Left colon (tissue), 2 donors: ENCODE data around the gene MAPK8. TPM values are rescaled to one million over a fixed set of nuclear protein-coding genes. Genes with fewer than 3 reads are reported as not detected.

Experiments used
- ATAC-seq: fragments of 200-7000 bp; cut with Tn5 transposase; one replicate; pipeline ENCODE4 v1.9.1; 2020; ENCODE audit warnings: mild to moderate bottlenecking, moderate library complexity
- DNase-seq, 2 donors: peaks; one replicate each; pipeline ENCODE4 v3.0.0-alpha.2; 2020
- intact Hi-C, 2 donors: fragments of 100-400 bp; cut with DNase I in 1 of 2; cut with micrococcal nuclease in 1 of 2; formaldehyde crosslinking; loops; one replicate each; pipeline versions ENCODE4 v1.11.2 to v1.14.0; 2022; cut with DNase I, micrococcal nuclease
- total RNA-seq, 2 donors: library from RNA; stranded (reverse); fragmentation: NEBNext Ultra II Directional; extraction: Animal tissue kit (Norgen Biotek cat#: 25700); gene quantifications; one replicate each; pipeline ENCODE4 v1.2.1, GENCODE V29; 2021
- donor health status: DM: no; HTN: no; CAD: no.
- donor health status: DM: yes; HTN: yes; CAD: no.

MAPK8 gene
- total RNA-seq, 2 donors from 2014 or later = 43.1 to 50.9 TPM

DNA sequence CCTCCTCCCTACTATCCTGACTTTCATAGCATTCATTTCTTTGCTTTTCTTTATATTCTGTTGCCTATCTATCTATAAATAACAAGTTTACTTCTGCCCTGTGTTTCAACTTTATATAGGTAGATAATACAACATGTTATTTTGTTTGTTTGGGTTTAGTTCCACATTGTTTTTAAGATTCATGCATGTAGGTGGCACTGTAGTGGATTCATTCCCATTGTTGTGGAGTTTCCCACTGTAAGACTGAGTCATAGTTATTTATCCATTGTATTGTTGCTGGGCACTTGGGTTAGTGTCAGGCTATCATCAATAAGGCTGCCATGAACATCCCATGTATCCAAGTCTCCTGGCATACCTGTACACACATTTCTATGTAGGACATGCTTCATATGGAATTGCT, 170.7 kb downstream of the MAPK8 start:
- intact Hi-C loops = no loop called here
- ATAC-seq (no peak), DNase-seq (no peak)

DNA sequence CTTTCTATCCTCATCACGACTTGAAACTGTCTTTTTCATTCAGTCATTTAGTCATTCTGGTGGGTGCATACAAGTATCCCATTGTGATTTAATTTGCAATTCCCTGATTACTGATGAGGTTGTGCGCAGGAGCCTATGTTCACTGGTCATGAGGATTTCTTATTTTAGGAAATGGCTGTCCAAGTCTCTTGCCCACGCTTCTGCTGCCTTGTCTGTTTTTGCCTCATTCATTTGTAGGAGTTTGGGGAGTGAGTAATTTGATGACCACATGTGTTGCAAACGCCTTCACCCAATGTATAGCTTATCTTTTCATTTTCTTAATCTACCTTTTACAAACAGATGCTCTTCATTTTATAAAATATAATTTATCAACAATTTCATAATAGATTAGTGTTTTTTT, 171.1 kb downstream of the MAPK8 start:
- DNase-seq (no peak), ATAC-seq (no peak)
- intact Hi-C loops = no loop called here

DNA sequence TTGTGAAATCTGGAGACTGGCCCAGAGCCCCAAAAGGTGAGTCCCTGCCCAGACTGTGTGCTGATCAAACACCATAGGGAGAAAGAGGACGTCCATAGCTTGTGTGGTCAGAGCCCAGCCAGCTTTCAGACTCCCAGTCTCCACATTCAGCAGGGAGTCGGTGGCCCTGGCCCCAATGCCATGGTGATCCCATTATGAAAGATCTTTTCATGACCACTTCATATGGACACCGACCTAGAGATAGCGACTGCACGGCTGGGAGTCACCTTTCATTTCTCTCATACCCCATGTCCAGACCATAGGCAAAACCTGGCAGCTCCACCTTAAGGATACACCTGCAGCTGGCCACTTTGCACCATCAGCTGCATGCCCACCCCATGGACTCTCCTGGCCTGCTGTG, 172.0 kb downstream of the MAPK8 start:
- ATAC-seq (no peak), DNase-seq (no peak)
- intact Hi-C loops = no loop called here

DNA sequence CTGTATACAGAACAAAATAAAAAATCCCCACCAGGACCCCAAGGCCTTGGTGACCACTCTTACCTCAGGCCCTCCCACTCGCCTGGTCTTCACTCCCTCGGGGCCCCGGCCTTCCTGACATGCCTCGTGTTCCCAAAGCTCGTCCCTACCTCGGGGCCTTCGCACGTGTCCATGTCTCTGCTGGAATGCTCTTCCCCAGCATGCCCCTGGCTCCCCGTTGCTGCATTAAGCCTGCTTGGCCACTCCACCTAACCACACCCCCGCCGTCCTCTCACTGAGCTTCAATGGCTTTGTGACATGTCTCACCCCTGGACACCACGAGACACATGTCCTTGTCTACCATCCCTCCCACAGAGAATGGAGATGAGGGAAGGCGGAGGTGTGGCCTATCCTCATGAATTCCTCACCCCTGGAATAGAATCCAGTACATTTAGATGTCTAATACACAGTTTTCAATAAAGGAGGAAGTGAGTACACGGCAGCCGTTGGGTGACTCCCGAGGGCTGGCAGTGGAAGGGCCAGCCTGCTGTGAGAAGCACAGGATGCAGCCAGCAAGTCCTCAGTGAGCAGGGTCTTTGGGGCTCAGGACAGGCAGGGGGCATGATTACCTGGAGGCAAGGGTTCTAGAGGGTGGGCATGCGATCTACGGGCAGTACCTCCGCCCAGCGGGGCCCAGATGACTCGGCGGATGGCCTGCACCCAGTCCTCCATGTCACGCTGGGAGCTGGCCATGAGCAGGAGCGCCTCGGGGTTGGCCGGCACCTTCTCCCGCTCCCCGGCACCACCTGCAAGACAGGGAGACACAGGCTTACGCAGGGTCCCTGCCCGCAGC, 172.7 kb downstream of the MAPK8 start:
- ATAC-seq = no peak
- intact Hi-C loops = no loop called here
- no peak for DNase-seq

DNA sequence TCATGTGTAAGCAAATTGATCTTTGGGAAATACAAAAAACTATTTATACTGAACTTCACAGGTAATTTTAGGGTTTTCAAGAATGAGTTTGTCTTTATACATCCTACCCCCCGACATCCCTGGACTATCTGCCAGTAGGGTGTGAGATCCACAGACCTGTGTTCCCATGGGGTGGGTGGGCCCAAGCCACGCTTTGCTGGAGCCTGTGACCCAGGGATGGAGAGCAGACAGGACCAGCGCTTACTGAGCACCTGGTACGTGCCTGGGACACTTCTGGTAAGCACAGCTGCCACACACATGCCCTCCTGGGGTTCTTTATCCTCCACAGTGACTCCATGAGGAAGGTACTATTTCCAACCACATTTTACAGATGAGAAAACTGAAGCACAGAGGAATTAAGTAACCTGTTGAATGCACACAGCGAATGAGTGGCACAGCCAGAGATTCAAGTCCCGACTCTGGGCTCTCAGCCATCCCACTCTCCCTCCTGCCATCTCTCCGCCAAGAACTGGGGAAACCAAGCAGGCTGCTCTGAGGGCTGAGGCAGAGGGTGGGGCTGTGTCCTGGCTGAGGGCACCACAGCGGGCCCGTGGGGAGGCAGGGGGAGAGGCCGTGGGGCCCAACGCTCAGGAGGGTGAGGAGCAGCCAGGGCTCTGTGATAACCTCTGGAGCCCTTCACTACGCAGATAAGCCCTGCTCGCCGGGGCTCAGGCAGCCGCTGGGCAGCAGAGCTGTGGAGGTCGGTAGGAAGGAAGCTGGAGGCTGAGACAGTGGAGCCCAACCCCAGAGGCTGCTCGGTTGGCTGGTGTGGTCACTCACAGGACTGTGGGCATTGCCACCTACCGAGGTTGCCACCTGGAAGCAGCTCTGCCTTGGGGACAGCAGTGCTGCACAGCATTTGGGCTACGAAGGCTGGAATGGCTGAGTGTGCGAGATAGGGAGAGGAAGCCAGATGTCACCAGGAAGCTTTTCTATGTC, 174.2 kb downstream of the MAPK8 start:
- DNase-seq (no peak), ATAC-seq (no peak)

DNA sequence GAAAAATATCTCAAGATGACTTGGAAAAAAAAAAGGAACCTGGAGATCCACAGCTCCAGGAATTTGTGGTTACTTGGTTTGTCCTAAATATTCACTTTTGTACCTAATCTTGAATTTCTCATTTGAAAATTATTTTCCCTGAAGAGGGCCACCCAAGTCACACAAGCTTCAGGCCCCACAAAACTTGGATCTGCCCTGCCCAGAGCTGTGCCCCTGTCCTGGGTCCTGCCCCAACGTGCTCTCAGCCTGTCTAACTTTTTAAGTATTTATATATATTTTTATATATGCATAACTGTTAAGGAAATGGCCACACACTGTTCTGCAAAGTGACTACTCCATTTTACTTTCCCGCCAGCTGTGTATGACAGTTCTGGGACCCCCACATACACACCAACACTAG, 174.9 kb downstream of the MAPK8 start:
- ATAC-seq (no peak), DNase-seq (no peak)
- intact Hi-C loops = no loop called here

More for the DNA sequence above, 174.2 kb downstream of the MAPK8 start:
- intact Hi-C loops = no loop called here

DNA sequence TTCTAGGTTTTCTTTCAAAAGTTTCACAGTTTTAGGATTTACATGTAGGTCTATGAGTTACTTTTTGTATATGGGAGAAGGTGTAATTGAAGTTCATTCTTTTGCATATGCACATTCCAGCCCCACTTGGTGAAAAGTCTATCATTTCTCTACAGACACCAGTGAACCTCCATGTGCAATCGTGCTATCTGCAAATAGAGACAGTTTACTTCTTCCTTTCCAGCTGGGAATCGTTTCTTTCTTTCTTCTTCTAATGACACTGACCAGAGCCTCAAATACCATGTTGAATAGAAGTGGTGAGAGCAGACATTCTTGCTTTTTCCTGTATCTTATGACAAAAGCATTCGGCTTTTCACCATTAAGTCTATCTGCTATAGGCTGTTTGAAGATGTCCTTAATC, 175.7 kb downstream of the MAPK8 start:
- ATAC-seq = no peak
- no peak for DNase-seq
- intact Hi-C loops = no loop called here

DNA sequence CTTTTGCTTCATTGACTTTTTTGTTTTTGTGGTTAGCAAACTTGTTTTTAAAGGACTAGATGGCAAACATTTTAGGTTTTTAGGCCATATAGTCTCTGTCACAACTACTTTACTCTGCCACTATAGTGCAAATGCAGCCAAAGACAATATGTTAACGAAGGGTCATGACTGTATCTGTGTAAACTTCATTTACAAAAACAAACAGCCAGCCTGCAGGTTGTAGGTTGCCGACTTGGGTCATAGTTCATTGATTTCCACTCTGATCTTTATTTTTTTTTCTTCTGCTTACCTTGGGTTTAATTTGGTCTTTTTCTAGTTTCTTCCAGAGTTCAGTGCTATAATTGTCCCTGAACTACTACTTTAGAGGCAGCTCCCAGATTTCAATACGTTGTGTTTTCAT, 178.4 kb downstream of the MAPK8 start:
- intact Hi-C loops = no loop called here
- ATAC-seq (no peak), DNase-seq (no peak)

DNA sequence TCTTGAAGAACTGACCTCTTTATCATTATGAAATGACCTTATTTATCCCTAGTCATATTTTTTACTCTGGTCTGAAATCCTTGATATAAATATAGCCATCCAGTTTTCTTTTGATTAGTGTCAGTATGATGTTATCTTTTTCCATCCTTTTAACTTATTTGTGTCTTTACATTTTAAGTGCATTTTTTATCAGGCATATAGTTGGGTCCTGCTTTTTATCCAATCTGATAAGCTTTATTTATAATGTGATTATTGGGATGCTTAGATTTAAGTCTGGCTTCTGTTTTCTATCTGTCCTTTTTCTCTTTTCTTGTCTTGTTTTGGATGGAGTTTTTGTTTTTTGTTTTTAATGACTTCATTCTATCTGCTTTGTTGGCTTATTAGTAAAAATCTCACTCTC, 179.2 kb downstream of the MAPK8 start:
- no peak for ATAC-seq
- no peak for DNase-seq
- intact Hi-C loops = no loop called here

DNA sequence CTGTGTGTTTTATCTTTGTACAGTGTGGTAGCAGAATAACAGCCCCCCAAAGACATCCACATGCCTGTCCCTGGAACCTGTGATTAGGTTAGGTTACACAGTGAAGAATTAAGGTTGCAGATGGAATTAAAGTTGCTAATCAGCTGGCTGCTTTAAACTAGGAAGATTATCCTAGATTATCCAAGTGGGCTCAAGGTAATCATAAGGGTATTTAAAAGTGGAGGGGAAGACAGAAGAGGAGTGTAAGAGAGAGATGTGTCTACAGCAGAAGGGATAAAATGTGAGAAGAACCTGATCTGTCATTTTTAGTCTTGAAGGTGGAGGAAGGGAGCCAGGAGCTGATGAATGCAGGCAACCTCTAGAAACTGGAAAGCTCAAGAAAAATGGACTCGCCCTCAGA, 180.8 kb downstream of the MAPK8 start:
- ATAC-seq (no peak), DNase-seq (no peak)
- intact Hi-C loops = no loop called here

Other genes with a start within 250 kb of the MAPK8 start
- gene FRMPD2, start 32.0 kb upstream of the MAPK8 start, total RNA-seq = under 1 TPM; 0.18 to 0.36 TPM